ENCODE data around the gene EML6. TPM values are rescaled to one million over a fixed set of nuclear protein-coding genes. Genes with fewer than 3 reads are reported as not detected.

Gene EML6
- total RNA-seq, 1 experiment from 2014 or later, result 1.5 TPM

- H4K20me1 ChIP-seq (ENCODE audit: control insufficient read depth, insufficient read depth, insufficient read length), result no peaks in the 10 kb centered on the region
- Mint-ChIP-seq H3K4me1 (no peaks in the 10 kb centered on the region), H3K27ac (no peak overlapping the region), H3K27me3 (ENCODE audit: low read depth) (no peaks in the 10 kb centered on the region), H3K9me3 (no peaks in the 10 kb centered on the region), H3K4me3 (no peak overlapping the region), H3K36me3 (ENCODE audit: insufficient read depth in 1 of 3, low read depth in 3 of 3) (no peaks in the 10 kb centered on the region)
- H3K4me1 ChIP-seq (ENCODE audit: insufficient read depth, low read length), result no peaks in the 10 kb centered on the region
- H2AK5ac ChIP-seq (ENCODE audit: insufficient read length, low read length), result no peak overlapping the region
- H3K18ac ChIP-seq (ENCODE audit: insufficient read length, low read depth, low read length), result no peak overlapping the region
- H3K14ac ChIP-seq (ENCODE audit: insufficient read depth, low read length), result no peak overlapping the region
- no peak overlapping the region for H3T11ph ChIP-seq (ENCODE audit: low read length)
- no peak overlapping the region for H3K27ac ChIP-seq (ENCODE audit: insufficient read length, low read depth, low read length)
- H3K27me3 ChIP-seq (ENCODE audit: insufficient read depth, low read length), result no peaks in the 10 kb centered on the region
- H3K79me2 ChIP-seq (ENCODE audit: insufficient read depth, low read length), result no peaks in the 10 kb centered on the region
- H4K8ac ChIP-seq (replicated peaks; ENCODE audit: insufficient read length, low read depth, low read length), result no peak overlapping the region
- H2BK5ac ChIP-seq (ENCODE audit: insufficient read length, low read length), result no peak overlapping the region
- no peak overlapping the region for H3K23ac ChIP-seq (ENCODE audit: insufficient read length, low read depth, low read length)
- no CpG with 5 or more reads among the region's 1 CpG for WGBS (ENCODE audit: extremely low coverage, insufficient read length, low lambda C conversion rate)
- TF ChIP-seq, protein P1, sequence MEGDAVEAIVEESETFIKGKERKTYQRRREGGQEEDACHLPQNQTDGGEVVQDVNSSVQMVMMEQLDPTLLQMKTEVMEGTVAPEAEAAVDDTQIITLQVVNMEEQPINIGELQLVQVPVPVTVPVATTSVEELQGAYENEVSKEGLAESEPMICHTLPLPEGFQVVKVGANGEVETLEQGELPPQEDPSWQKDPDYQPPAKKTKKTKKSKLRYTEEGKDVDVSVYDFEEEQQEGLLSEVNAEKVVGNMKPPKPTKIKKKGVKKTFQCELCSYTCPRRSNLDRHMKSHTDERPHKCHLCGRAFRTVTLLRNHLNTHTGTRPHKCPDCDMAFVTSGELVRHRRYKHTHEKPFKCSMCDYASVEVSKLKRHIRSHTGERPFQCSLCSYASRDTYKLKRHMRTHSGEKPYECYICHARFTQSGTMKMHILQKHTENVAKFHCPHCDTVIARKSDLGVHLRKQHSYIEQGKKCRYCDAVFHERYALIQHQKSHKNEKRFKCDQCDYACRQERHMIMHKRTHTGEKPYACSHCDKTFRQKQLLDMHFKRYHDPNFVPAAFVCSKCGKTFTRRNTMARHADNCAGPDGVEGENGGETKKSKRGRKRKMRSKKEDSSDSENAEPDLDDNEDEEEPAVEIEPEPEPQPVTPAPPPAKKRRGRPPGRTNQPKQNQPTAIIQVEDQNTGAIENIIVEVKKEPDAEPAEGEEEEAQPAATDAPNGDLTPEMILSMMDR (conservative IDR thresholded peaks at IDR 0.05), result no peak
- H2BK20ac ChIP-seq (ENCODE audit: low read depth, low read length, poor library complexity, severe bottlenecking), result no peak overlapping the region
- H3K23me2 ChIP-seq (ENCODE audit: insufficient read length, low read depth, low read length, poor library complexity, severe bottlenecking), result no peaks in the 10 kb centered on the region
- no peak for DNase-seq
- no peak overlapping the region for H3K9ac ChIP-seq (ENCODE audit: extremely low read depth, insufficient read length, low read length)
- H3K56ac ChIP-seq (ENCODE audit: insufficient read length, low read depth, low read length), result no peak overlapping the region
- H3K9me3 ChIP-seq (ENCODE audit: control insufficient read depth, low read depth, low read length), result no peaks in the 10 kb centered on the region
- no peak overlapping the region for H3K4ac ChIP-seq (ENCODE audit: low read depth, low read length)
- no peak overlapping the region for H4K5ac ChIP-seq (ENCODE audit: insufficient read length, low read depth, low read length)
- H2BK12ac ChIP-seq (ENCODE audit: insufficient read length, low read depth, low read length), result no peak overlapping the region
- no peak overlapping the region for H2BK15ac ChIP-seq (ENCODE audit: low read depth, low read length)
- no peak overlapping the region for H2AFZ ChIP-seq (ENCODE audit: low read length)
- no peak overlapping the region for H2BK120ac ChIP-seq (ENCODE audit: low read depth, low read length, poor library complexity, severe bottlenecking)
- no peaks in the 10 kb centered on the region for H3K79me1 ChIP-seq (ENCODE audit: insufficient read depth, low read depth, low read length, poor library complexity, severe bottlenecking)
- H4K91ac ChIP-seq (ENCODE audit: insufficient read length, low read depth, low read length), result no peak overlapping the region
- H3K4me2 ChIP-seq (ENCODE audit: insufficient read depth, insufficient read length, low read length), result no peak overlapping the region
Observed at GRCh38 chr2:54876764-54877163, 153.3 kb downstream of the EML6 start.
